ENCODE data around the gene RAPGEF6.

- TF ChIP-seq, protein P1, sequence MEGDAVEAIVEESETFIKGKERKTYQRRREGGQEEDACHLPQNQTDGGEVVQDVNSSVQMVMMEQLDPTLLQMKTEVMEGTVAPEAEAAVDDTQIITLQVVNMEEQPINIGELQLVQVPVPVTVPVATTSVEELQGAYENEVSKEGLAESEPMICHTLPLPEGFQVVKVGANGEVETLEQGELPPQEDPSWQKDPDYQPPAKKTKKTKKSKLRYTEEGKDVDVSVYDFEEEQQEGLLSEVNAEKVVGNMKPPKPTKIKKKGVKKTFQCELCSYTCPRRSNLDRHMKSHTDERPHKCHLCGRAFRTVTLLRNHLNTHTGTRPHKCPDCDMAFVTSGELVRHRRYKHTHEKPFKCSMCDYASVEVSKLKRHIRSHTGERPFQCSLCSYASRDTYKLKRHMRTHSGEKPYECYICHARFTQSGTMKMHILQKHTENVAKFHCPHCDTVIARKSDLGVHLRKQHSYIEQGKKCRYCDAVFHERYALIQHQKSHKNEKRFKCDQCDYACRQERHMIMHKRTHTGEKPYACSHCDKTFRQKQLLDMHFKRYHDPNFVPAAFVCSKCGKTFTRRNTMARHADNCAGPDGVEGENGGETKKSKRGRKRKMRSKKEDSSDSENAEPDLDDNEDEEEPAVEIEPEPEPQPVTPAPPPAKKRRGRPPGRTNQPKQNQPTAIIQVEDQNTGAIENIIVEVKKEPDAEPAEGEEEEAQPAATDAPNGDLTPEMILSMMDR (IDR thresholded peaks at IDR 0.05) = no peak
- TF ChIP-seq POLR2A (IDR thresholded peaks at IDR 0.05) (no peak), POLR2AphosphoS5 (IDR thresholded peaks at IDR 0.05) (no peak)
Measured at GRCh38 chr5:131659841-131660240, 24.8 kb upstream of the RAPGEF6 start.
